Lower leg skin (tissue), 4 donors: ENCODE data around the gene SEMA3A. TPM values are rescaled to one million over a fixed set of nuclear protein-coding genes. Genes with fewer than 3 reads are reported as not detected.
"Not testable (repeated sequence)": the region's sequence is repeated elsewhere in the genome, so short reads cannot be mapped to it uniquely, and the experiment has no call there.

ENCODE experiments used
- DNase-seq, 2 donors: peaks; one replicate each; pipeline ENCODE4 v3.0.0-alpha.2; 2019; ENCODE audit warnings: low spot score in 2 of 2
- H3K4me3 ChIP-seq: fragments of 200-600 bp; sonication (generic); 2 replicates; pipeline ENCODE4 v1.5.1; 2017; ENCODE audit warnings: mild to moderate bottlenecking, low read depth; ENCODE audit not compliant: poor library complexity, severe bottlenecking
- CTCF ChIP-seq, 3 donors: fragments of 450-650 bp; IDR thresholded peaks; one replicate each; pipeline ENCODE4 v1.5.1; 2016; ENCODE audit warnings: antibody characterized with exemption in 3 of 3, mild to moderate bottlenecking in 3 of 3, moderate library complexity in 2 of 3
- POLR2A ChIP-seq, 2 donors: fragments of 450-650 bp; IDR thresholded peaks; one replicate each; pipeline ENCODE4 v1.6.1; 2016 to 2017; ENCODE audit warnings: antibody characterized with exemption in 2 of 2, mild to moderate bottlenecking in 1 of 2, moderate library complexity in 1 of 2
- WGBS, 2 donors: methylation state at CpG; one replicate each; pipeline ENCODE4 v1.1.5; 2018; 5-methylcytosine and 5-hydroxymethylcytosine counted together
- intact Hi-C: fragments of 100-400 bp; cut with DNase I; formaldehyde crosslinking; loops from one replicate; pipeline ENCODE4 v1.15.0; 2023; ENCODE audit warnings: low total_unique reads
- total RNA-seq, 4 donors: library from RNA; depleted of rRNA; stranded (reverse); fragments of >200 nt; gene quantifications; one replicate each; pipeline ENCODE4 v1.1.0, GENCODE V29; 2016

SEMA3A gene
- total RNA-seq, 4 donors from 2014 or later, result 0.19 to 1.6 (median 1.4) TPM

GRCh38 chr7:84069999-84070500 lies 124.5 kb downstream of the SEMA3A start:
- H3K4me3 ChIP-seq, result no peak overlapping the region
- TF ChIP-seq POLR2A (IDR thresholded peaks at IDR 0.05) (no peak), CTCF (IDR thresholded peaks at IDR 0.05) (no peak)
- DNase-seq, result no peak
- intact Hi-C loops, result no loop called here
- WGBS, 2 donors, result 61 to 66% methylated on average over 2 of the region's 2 CpGs

GRCh38 chr7:84069033-84069432 lies 125.6 kb downstream of the SEMA3A start:
- WGBS, 2 donors, result 31 to 40% methylated on average over 1 of the region's 1 CpG

GRCh38 chr7:84062489-84062901 lies 132.1 kb downstream of the SEMA3A start:
- H3K4me3 ChIP-seq, intact Hi-C loops: not testable (repeated sequence)
- whole genome bisulfite sequencing, 2 donors, result 97% methylated on average over 23 to 28 of the region's 28 CpGs
- DNase-seq, result peak in 1 of 2 donors; percentile 46

More at GRCh38 chr7:84069033-84069432, 125.6 kb downstream of the SEMA3A start:
- no peak for DNase-seq
- intact Hi-C loops, result no loop called here
- H3K4me3 ChIP-seq, result no peak overlapping the region
- no peak for TF ChIP-seq CTCF (IDR thresholded peaks at IDR 0.05)
- TF ChIP-seq POLR2A (IDR thresholded peaks at IDR 0.05), result no peak

GRCh38 chr7:84060760-84061261 lies 133.8 kb downstream of the SEMA3A start:
- DNase-seq, result no peak
- intact Hi-C loops, result no loop called here
- 43 to 45% methylated on average over 4 of the region's 4 CpGs for WGBS, 2 donors
- TF ChIP-seq POLR2A (IDR thresholded peaks at IDR 0.05), result no peak
- TF ChIP-seq CTCF (IDR thresholded peaks at IDR 0.05), result no peak
- H3K4me3 ChIP-seq, result no peak overlapping the region

- DNase-seq, result no peak
- no peak overlapping the region for H3K4me3 ChIP-seq
- intact Hi-C loops, result no loop called here
- no peak for TF ChIP-seq CTCF (IDR thresholded peaks at IDR 0.05)
- TF ChIP-seq POLR2A (IDR thresholded peaks at IDR 0.05), result no peak
- 87 to 93% methylated on average over 1 of the region's 1 CpG for WGBS, 2 donors
These were observed 134.6 kb downstream of the SEMA3A start for GRCh38 chr7:84060000-84060399.

- no peak overlapping the region for H3K4me3 ChIP-seq
- intact Hi-C loops, result no loop called here
- TF ChIP-seq POLR2A (IDR thresholded peaks at IDR 0.05) (no peak), CTCF (IDR thresholded peaks at IDR 0.05) (no peak)
- 71 to 74% methylated on average over 6 of the region's 6 CpGs for WGBS, 2 donors
- no peak for DNase-seq
These were observed 136.1 kb downstream of the SEMA3A start for GRCh38 chr7:84058311-84059076.
